Measurements from ENCODE around the gene TTC21B.

The TTC21B gene

GRCh38 chr2:165852394-165852793 lies 101.2 kb downstream of the TTC21B start:
- no peak overlapping the region for H3K4me3 ChIP-seq (ENCODE audit: low read length)
- TF ChIP-seq ZNF274 (IDR thresholded peaks at IDR 0.05; ENCODE audit: low read depth, low read length) = no peak

GRCh38 chr2:165847001-165847400 lies 106.6 kb downstream of the TTC21B start:
- H3K4me3 ChIP-seq (ENCODE audit: low read length) = no peak overlapping the region
- TF ChIP-seq ZNF274 (IDR thresholded peaks at IDR 0.05; ENCODE audit: low read depth, low read length) = no peak

GRCh38 chr2:165846056-165846455 lies 107.5 kb downstream of the TTC21B start:
- no peak for TF ChIP-seq ZNF274 (IDR thresholded peaks at IDR 0.05; ENCODE audit: low read depth, low read length)
- no peak overlapping the region for H3K4me3 ChIP-seq (ENCODE audit: low read length)

DNA sequence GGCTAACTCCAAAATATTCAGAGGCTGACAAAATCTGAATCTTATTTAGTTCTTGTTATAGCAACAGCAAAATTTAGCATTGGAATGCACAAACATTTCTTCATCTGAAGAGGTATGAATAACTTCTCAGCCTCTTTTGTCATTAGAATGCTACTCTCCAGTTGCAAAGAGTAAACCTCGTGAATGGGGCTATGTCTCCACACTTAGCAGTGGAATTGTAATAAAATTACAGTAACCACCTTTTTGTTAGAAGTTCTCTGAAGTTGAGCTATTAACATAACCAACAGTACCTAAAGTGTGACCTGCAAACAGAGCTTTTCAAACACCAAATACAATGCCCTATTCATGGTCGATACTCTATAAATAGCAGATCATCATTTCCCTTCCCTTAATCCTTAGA lies 109.4 kb downstream of the TTC21B start:
- TF ChIP-seq ZNF274 (IDR thresholded peaks at IDR 0.05; ENCODE audit: low read depth, low read length) = no peak
- H3K4me3 ChIP-seq (ENCODE audit: low read length) = no peak overlapping the region

DNA sequence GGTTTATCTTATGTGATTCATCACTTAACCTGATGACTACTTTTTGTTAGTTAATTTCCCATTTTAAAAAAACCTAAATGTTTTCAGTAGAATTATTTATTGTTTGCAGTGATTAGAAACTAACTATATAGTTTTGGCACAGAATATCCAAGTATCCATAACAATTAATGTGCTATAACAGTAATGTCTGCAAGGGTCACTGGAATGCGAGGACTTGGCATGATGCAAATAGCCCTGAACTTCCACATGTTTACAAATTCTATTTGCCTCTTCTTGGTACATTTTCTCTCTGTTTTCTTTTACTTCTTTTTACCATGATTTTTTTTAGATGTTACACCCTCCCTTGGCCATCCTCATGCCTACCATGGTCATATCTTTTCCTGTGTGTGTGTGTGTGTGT lies 110.2 kb downstream of the TTC21B start:
- TF ChIP-seq ZNF274 (IDR thresholded peaks at IDR 0.05; ENCODE audit: low read depth, low read length) = no peak

GRCh38 chr2:165840333-165840958 lies 113.1 kb downstream of the TTC21B start:
- no peak for TF ChIP-seq ZNF274 (IDR thresholded peaks at IDR 0.05; ENCODE audit: low read depth, low read length)
- no peak overlapping the region for H3K4me3 ChIP-seq (ENCODE audit: low read length)

More for the DNA sequence above, 110.2 kb downstream of the TTC21B start:
- no peak overlapping the region for H3K4me3 ChIP-seq (ENCODE audit: low read length)

DNA sequence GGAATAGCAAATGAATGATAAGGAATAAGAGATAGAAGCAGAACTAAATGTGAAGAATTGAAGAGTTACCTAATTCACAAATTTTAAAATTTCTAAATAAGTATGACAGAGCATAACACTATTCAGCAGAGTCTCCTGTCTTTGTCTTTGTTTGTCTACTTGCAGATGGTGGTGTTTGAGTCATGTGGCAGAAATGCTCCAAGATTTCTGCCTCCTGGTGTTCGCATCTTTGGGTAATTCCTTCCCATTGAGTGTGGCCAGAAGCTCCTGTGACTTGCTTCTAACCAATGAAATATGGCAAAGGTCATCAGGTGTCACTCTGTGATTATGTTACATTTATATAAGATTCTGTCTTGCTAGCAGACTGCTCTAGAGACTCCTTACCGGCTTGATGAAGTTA lies 114.0 kb downstream of the TTC21B start:
- no peak for TF ChIP-seq ZNF274 (IDR thresholded peaks at IDR 0.05; ENCODE audit: low read depth, low read length)
- no peak overlapping the region for H3K4me3 ChIP-seq (ENCODE audit: low read length)

DNA sequence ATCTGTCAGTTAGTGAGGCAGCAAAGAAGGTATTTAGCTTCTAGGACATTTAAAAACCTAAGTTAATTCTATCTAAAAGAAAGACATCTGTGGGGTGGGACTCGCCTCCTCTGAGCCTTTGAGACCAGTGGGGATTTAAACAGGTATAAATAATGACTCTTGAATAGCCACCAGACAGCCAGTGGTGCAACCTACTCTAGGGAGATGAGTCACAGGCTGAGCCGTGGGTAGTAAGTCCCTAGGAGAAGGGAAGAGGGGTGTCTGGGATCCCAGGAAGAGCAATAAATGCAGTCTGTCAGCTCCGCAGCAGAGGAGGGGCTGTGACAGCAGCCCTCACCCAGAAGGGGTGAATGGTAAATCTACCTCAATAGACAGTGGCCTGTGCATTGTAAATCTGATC lies 116.5 kb downstream of the TTC21B start:
- H3K4me3 ChIP-seq (ENCODE audit: low read length) = no peak overlapping the region

GRCh38 chr2:165835363-165835762 lies 118.2 kb downstream of the TTC21B start:
- no peak for TF ChIP-seq ZNF274 (IDR thresholded peaks at IDR 0.05; ENCODE audit: low read depth, low read length)
- H3K4me3 ChIP-seq (ENCODE audit: low read length) = no peak overlapping the region

More for the DNA sequence above, 116.5 kb downstream of the TTC21B start:
- TF ChIP-seq ZNF274 (IDR thresholded peaks at IDR 0.05; ENCODE audit: low read depth, low read length) = no peak

DNA sequence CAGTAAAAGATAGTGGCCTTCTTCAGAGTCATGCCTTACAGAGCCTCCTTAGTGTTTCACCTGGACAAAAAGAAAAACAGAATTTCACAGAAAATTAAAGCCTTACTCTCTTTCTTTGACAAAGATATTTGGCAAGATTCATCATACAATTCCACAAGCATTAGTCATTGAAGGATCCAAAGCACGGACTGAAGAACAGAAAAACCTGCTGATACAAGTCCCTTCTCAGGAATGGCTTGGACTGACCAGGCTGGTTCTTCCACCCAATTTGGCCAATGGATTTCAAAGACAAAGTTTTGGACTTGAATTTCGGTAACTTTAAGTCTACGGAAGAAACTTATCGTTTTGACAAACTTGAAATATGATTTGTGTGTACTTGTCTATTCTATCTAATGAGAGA lies 120.4 kb downstream of the TTC21B start:
- no peak for TF ChIP-seq ZNF274 (IDR thresholded peaks at IDR 0.05; ENCODE audit: low read depth, low read length)
- H3K4me3 ChIP-seq (ENCODE audit: low read length) = no peak overlapping the region

DNA sequence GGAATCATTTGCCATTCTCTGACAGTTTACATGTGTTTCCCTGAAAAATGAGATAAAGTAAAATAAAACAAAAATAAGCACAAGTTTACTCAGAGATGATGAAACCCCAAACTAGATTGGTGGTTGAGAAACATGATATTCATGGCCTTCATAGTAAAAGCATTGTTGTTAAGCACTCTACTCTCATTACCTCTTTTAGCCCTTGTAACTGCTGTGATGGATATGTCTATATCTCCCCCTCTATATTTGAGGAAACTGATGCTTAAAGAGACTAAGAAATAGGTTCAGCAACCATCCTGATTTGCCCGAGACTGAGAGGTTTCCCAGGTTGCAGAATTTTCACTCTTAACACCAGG lies 125.7 kb downstream of the TTC21B start:
- H3K4me3 ChIP-seq (ENCODE audit: low read length) = no peak overlapping the region
- TF ChIP-seq ZNF274 (IDR thresholded peaks at IDR 0.05; ENCODE audit: low read depth, low read length) = no peak

- no peak for TF ChIP-seq ZNF274 (IDR thresholded peaks at IDR 0.05; ENCODE audit: low read depth, low read length)
- H3K4me3 ChIP-seq (ENCODE audit: low read length) = no peak overlapping the region
These were observed 126.3 kb downstream of the TTC21B start for GRCh38 chr2:165827016-165827920.

DNA sequence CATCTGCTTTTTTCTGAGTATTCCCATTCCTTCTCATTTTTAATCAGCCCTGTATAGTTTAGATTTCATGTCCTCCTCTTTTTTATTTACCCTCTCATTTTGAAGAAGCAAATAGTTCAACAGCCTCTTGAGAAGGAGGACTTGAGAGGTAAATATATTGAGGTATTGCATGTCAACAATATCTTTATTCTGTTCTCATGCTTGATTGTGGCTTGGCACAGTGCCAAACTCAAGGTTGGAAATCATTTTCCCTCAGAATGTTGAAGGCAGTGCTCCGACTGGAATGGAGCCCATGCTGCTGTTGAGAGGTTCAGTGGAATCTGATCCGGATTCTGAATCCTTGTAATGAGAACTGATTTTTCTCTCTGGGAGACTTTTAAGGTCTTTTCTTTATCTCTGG lies 128.5 kb downstream of the TTC21B start:
- no peak for TF ChIP-seq ZNF274 (IDR thresholded peaks at IDR 0.05; ENCODE audit: low read depth, low read length)
- no peak overlapping the region for H3K4me3 ChIP-seq (ENCODE audit: low read length)
